Cardiac muscle cell (in vitro differentiated cells and primary cell): ENCODE data around the gene JMJD7. TPM values are rescaled to one million over a fixed set of nuclear protein-coding genes. Genes with fewer than 3 reads are reported as not detected.

Experiments used
- DNase-seq, 2 donors: peaks; one replicate each; pipeline versions ENCODE4 v3.0.0 to v3.0.0-alpha.2; 2010 to 2017; ENCODE audit warnings: low read depth in 1 of 2, low spot score in 1 of 2
- H3K27ac ChIP-seq: fragments of 200-600 bp; sonication (generic); 2 replicates; pipeline ENCODE4 v1.5.1; 2016
- H3K27me3 ChIP-seq: fragments of 200-600 bp; sonication (generic); 2 replicates; pipeline ENCODE4 v1.6.0; 2016; ENCODE audit warnings: control low read depth
- H3K36me3 ChIP-seq: fragments of 200-600 bp; sonication (generic); 2 replicates; pipeline ENCODE4 v1.5.1; 2016; ENCODE audit warnings: control low read depth
- H3K4me1 ChIP-seq: fragments of 200-600 bp; sonication (generic); 2 replicates; pipeline ENCODE4 v1.8.1; 2017; ENCODE audit warnings: low read depth, mild to moderate bottlenecking, mixed run types
- H3K4me3 ChIP-seq: fragments of 200-600 bp; sonication (generic); 2 replicates; pipeline ENCODE4 v1.5.1; 2016; ENCODE audit warnings: mild to moderate bottlenecking
- H3K9me3 ChIP-seq: fragments of 200-600 bp; sonication (generic); 2 replicates; pipeline ENCODE4 v1.5.1; 2017; ENCODE audit warnings: low read depth, mild to moderate bottlenecking, control low read depth
- polyA plus RNA-seq: library from polyadenylated mRNA; unstranded; fragments of >200 nt; fragmentation: Nextera tagmentation; extraction: Ambion mirVana; gene quantifications from 2 replicates; pipeline ENCODE4 v1.2.1, GENCODE V29; 2016
- total RNA-seq: library from RNA; depleted of rRNA; stranded (reverse); fragments of >200 nt; gene quantifications from 2 replicates; pipeline ENCODE4 v1.2.3, GENCODE V29; 2016
- TF ChIP-seq, protein P1 (sequence below): IDR thresholded peaks from 2 replicates; pipeline ENCODE4 v1.5.1; 2012; ENCODE audit warnings: low read depth, mild to moderate bottlenecking, low read length

Gene JMJD7
- total and polyA plus RNA-seq, 2 experiments from 2014 or later = 17.4 to 29.4 TPM

DNA sequence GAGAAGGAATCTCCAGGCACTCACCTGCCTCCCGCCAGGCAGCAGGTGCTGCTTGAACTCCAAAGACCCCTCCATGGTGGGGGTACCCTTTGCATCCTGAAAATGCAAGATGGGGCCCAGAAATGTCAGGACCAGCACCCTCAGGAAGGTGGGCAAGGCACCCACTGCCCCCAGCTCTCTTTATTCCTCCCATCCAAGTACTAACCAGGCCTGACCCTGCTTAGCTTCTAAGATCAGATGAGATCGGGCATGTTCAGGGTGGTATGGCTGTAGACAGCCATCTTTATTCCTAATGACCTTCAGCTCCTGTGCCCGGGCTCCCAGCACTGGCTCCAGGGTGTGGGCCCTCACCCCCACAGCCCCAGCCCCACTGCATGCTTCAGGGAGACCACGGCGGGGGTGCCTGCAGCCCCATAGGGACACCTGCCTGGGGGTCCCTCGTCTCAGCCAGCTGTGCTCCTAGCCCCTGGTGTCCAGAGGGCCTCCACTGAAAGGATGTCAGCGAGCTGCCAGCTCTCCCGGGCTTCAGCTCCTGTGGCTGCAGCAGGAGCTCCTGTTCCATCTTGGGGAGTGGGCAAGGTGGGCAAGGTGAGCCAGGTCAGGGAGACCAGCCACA is 24.0 kb downstream of the JMJD7 start:
- H3K36me3 ChIP-seq = peaks cover 3% of the 10 kb centered on the region
- no peak overlapping the region for H3K27ac ChIP-seq
- DNase-seq = no peak
- H3K27me3 ChIP-seq = no peaks in the 10 kb centered on the region
- TF ChIP-seq, protein P1, sequence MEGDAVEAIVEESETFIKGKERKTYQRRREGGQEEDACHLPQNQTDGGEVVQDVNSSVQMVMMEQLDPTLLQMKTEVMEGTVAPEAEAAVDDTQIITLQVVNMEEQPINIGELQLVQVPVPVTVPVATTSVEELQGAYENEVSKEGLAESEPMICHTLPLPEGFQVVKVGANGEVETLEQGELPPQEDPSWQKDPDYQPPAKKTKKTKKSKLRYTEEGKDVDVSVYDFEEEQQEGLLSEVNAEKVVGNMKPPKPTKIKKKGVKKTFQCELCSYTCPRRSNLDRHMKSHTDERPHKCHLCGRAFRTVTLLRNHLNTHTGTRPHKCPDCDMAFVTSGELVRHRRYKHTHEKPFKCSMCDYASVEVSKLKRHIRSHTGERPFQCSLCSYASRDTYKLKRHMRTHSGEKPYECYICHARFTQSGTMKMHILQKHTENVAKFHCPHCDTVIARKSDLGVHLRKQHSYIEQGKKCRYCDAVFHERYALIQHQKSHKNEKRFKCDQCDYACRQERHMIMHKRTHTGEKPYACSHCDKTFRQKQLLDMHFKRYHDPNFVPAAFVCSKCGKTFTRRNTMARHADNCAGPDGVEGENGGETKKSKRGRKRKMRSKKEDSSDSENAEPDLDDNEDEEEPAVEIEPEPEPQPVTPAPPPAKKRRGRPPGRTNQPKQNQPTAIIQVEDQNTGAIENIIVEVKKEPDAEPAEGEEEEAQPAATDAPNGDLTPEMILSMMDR = no peak
- no peaks in the 10 kb centered on the region for H3K9me3 ChIP-seq
- H3K4me3 ChIP-seq = no peak overlapping the region
- H3K4me1 ChIP-seq = peaks cover 9% of the 10 kb centered on the region

DNA sequence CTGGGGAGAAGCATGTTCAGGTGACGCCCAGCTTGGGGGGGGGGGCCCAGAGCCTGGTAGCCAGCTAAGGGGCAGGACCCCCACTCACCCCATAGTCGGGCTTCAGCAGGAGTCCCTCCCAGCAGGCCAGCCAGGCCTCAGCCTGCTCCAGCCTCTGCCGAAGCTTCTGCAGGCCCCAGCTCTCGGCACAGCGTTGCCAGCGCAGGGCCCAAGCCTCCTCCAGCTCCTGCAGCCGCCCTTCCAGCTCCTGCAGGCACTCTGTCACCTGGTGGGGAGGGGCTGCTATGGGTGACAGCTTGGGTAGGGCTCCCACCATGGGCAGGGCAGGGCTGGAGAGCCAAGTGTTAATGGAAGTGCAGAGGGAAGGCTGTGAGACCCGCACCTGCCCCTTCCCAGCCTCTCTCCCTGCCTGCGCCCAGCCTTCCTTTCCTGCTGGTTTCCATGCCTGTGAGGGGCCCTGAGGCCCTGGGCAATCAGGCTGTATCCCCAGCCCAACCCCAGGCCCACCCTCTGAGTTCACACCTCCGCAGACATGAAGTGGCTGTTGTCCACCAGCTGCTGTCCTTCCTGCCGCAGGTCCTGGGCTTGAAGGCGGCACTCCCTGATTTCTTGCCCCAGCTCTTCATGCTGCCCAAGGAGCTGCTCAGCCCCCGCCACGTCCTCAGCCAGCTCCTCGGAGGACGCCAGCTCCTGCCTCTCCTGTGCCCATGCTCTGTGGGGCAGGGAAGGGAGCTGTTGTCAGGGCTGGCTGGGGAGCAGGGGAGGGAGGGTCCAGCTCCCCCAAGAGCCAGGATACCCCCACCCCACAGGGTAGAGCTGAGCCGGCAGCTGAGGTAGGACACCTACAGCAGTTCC is 25.1 kb downstream of the JMJD7 start:
- Histone ChIP-seq H3K4me1 (peaks cover 9% of the 10 kb centered on the region), H3K9me3 (no peaks in the 10 kb centered on the region), H3K27ac (no peak overlapping the region), H3K27me3 (no peaks in the 10 kb centered on the region), H3K4me3 (no peak overlapping the region), H3K36me3 (no peaks in the 10 kb centered on the region)
- DNase-seq = no peak
- TF ChIP-seq, protein P1 = no peak

DNA sequence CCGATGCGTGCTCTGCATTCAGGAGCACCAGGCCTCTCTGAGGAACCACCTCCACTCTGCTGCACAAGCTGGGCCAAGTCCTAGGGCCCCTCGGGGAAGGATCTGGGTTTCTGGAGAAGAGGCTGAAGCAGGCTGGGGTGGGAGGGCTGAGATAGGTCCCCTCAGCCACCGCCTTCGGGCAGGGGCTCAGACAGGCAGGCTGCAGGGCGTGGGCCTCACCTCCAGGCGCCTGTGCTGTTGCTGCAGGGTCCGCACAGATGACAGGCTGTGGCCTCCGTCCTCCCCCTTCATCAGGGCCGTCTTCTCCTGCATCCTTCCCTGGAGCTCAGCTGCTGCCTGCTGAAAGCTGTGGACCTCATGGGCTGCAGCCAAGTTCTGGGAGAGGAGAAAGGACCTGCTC is 25.9 kb downstream of the JMJD7 start:
- Histone ChIP-seq H3K9me3 (no peaks in the 10 kb centered on the region), H3K27ac (no peak overlapping the region), H3K4me1 (peaks cover 9% of the 10 kb centered on the region), H3K4me3 (no peak overlapping the region), H3K36me3 (no peaks in the 10 kb centered on the region), H3K27me3 (no peaks in the 10 kb centered on the region)
- DNase-seq = no peak
- TF ChIP-seq, protein P1 = no peak

DNA sequence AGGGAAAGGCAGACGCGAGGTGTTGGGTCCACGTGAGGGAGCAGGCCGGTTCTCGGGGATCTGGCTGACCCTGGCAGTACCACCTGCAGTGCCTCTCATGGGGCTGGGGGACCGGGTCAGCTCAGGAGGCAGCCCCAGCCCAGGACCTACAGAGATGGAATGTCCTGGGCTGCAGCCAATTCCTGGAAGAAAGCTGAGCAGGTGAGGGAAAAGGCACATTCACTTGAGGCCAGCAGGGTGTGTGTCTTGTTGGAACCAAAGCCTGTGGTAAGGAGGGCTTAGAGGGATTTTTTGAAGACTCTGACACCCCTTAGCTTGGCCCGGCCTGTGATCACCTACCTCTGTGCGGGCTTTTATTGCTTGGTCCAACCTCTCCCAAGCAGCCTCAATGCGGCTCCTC is 26.6 kb downstream of the JMJD7 start:
- Histone ChIP-seq H3K27ac (no peak overlapping the region), H3K4me1 (peaks cover 9% of the 10 kb centered on the region), H3K9me3 (no peaks in the 10 kb centered on the region), H3K4me3 (no peak overlapping the region), H3K36me3 (no peaks in the 10 kb centered on the region), H3K27me3 (no peaks in the 10 kb centered on the region)
- TF ChIP-seq, protein P1 = no peak
- DNase-seq = no peak

DNA sequence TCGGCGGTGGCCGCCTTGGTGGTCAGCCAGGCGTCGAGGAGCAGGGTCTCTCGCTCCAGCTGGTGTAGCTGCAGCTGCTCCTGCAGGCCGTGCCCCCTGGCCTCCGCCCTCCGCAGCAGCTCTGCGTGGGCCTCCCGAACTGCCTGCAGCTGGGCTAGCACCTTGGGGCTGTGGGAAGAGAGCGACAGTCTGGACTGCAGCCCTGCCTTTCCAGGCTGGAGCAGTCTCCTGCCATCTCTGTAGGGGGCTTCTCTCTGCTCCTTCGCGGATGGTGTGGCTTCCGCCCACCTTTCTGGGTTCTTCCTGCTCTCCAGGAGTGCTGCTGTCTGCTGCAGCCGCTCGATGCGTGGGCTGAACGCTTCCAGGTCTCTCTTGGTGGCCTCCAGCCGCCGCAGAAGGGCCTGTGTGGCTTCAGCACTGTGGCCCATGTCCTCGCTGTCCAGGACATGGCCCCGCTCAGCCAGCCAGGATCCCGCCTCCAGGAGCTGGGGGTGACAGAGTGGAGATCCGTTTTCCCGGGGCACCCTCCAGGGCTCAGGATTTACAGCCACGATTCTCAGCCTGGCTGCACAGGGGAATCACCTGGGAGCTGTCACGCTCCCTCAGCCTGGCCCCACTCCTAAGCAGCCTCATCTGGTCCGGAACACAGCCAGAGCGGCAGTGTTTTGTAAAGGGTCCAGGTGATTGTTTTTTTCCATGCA is 27.5 kb downstream of the JMJD7 start:
- H3K27ac ChIP-seq = no peak overlapping the region
- H3K4me3 ChIP-seq = no peak overlapping the region
- H3K4me1 ChIP-seq = peaks cover 9% of the 10 kb centered on the region
- DNase-seq = peak in 1 of 2 donors; percentile 24
- H3K27me3 ChIP-seq = no peaks in the 10 kb centered on the region
- TF ChIP-seq, protein P1 = no peak
- no peaks in the 10 kb centered on the region for H3K9me3 ChIP-seq
- no peaks in the 10 kb centered on the region for H3K36me3 ChIP-seq
